GM18907 (cell line): ENCODE measurements around the gene PRLR.
A peak's percentile ranks its signal among the peaks of the same experiment; 100 is the strongest.

Experiments used
- ATAC-seq: cut with Tn5 transposase; IDR thresholded peaks from one replicate; pipeline ENCODE4 v1.9.1; 2021; ENCODE audit warnings: mild to moderate bottlenecking, moderate library complexity; ENCODE audit not compliant: unreplicated experiment

PRLR gene

GRCh38 chr5:35091704-35092103, 138.6 kb downstream of the PRLR start:
- ATAC-seq, result no peak

- peak; percentile 52 for ATAC-seq
Observed at GRCh38 chr5:35089334-35090314, 140.7 kb downstream of the PRLR start.

- no peak for ATAC-seq
Observed at GRCh38 chr5:35087991-35088390, 142.3 kb downstream of the PRLR start.

- ATAC-seq, result no peak
Observed at GRCh38 chr5:35083150-35083549, 147.1 kb downstream of the PRLR start.

GRCh38 chr5:35082530-35082929, 147.8 kb downstream of the PRLR start:
- no peak for ATAC-seq

- no peak for ATAC-seq
Observed at GRCh38 chr5:35081134-35081533, 149.2 kb downstream of the PRLR start.

GRCh38 chr5:35073160-35073559, 157.1 kb downstream of the PRLR start:
- no peak for ATAC-seq

GRCh38 chr5:35069188-35069587, 161.1 kb downstream of the PRLR start:
- no peak for ATAC-seq

- ATAC-seq, result no peak
Observed at GRCh38 chr5:35067985-35068384, 162.3 kb downstream of the PRLR start.

- peak; percentile 93 for ATAC-seq
Observed at GRCh38 chr5:35066260-35066795, 164.0 kb downstream of the PRLR start.

GRCh38 chr5:35063414-35063813, 166.9 kb downstream of the PRLR start:
- no peak for ATAC-seq

GRCh38 chr5:35061211-35061770, 169.0 kb downstream of the PRLR start:
- ATAC-seq, result no peak

- ATAC-seq, result no peak
Observed at GRCh38 chr5:35060236-35060635, 170.1 kb downstream of the PRLR start.

- ATAC-seq, result no peak
Observed at GRCh38 chr5:35059251-35059650, 171.0 kb downstream of the PRLR start.

GRCh38 chr5:35058374-35058788, 171.9 kb downstream of the PRLR start:
- peak; percentile 91 for ATAC-seq

GRCh38 chr5:35056686-35057085, 173.6 kb downstream of the PRLR start:
- no peak for ATAC-seq

- ATAC-seq, result no peak
Observed at GRCh38 chr5:35052838-35053237, 177.4 kb downstream of the PRLR start.

- no peak for ATAC-seq
Observed at GRCh38 chr5:35050541-35051126, 179.7 kb downstream of the PRLR start.

- no peak for ATAC-seq
Observed at GRCh38 chr5:35048910-35049309, 181.4 kb downstream of the PRLR start.

GRCh38 chr5:35047785-35048404, 182.4 kb downstream of the PRLR start, which contains the start of gene AGXT2:
Gene AGXT2 (minus strand): TSS chr5:35047949. CDS start chr5:35047892, 57 bp downstream.
- ATAC-seq, result no peak

GRCh38 chr5:35046774-35047173, 183.5 kb downstream of the PRLR start:
- ATAC-seq, result no peak
